Thyroid gland (tissue), 4 donors: Measurements from ENCODE around the gene SEC16B. TPM values are rescaled to one million over a fixed set of nuclear protein-coding genes. Genes with fewer than 3 reads are reported as not detected.

Experiments
- DNase-seq, 2 donors: peaks; one replicate each; pipeline ENCODE4 v3.0.0-alpha.2; 2019
- H3K27ac ChIP-seq, 3 donors: fragments of 200-600 bp; sonication (generic); 1 replicate in 2 of 3; 2 replicates in 1 of 3; pipeline ENCODE4 v1.5.1; 2016 to 2019; ENCODE audit warnings: mild to moderate bottlenecking in 1 of 3, moderate library complexity in 1 of 3
- H3K27me3 ChIP-seq: fragments of 200-600 bp; sonication (generic); one replicate; pipeline ENCODE4 v1.5.1; 2019
- H3K36me3 ChIP-seq, 2 donors: fragments of 200-600 bp; sonication (generic); one replicate each; pipeline ENCODE4 v1.5.1; 2016 to 2019
- H3K4me1 ChIP-seq, 2 donors: fragments of 200-600 bp; sonication (generic); one replicate each; pipeline ENCODE4 v1.5.1; 2017 to 2019
- H3K4me3 ChIP-seq, 3 donors: fragments of 200-600 bp; sonication (generic); replicated peaks in 1 of 3; 1 replicate in 2 of 3; 2 replicates in 1 of 3; pipeline ENCODE4 v1.5.1; 2016; ENCODE audit warnings: mild to moderate bottlenecking in 1 of 3
- H3K9me3 ChIP-seq: fragments of 200-600 bp; sonication (generic); one replicate; pipeline ENCODE4 v1.5.1; 2017
- CTCF ChIP-seq, 6 experiments: fragments of 200-600 bp in 3 of 6; fragments of 450-650 bp in 3 of 6; sonication (generic) in 3 of 6; IDR thresholded peaks; one replicate each; pipeline ENCODE4 v1.5.1; 2016 to 2019; ENCODE audit warnings: antibody characterized with exemption in 6 of 6, mild to moderate bottlenecking in 2 of 6, inconsistent platforms in 1 of 6, moderate library complexity in 1 of 6
- POLR2A ChIP-seq, 2 donors: fragments of 450-650 bp; IDR thresholded peaks; one replicate each; pipeline ENCODE4 v1.6.1; 2017; ENCODE audit warnings: antibody characterized with exemption in 2 of 2, mild to moderate bottlenecking in 2 of 2, moderate library complexity in 1 of 2
- WGBS, 2 donors: methylation state at CpG; one replicate each; pipeline ENCODE4 v1.1.5; 2017; 5-methylcytosine and 5-hydroxymethylcytosine counted together
- intact Hi-C: fragments of 100-400 bp; cut with DNase I; formaldehyde crosslinking; loops from one replicate; pipeline ENCODE4 v1.15.1; 2023
- total RNA-seq, 4 donors: library from RNA; depleted of rRNA; stranded (reverse); fragments of >200 nt; gene quantifications; one replicate each; pipeline ENCODE4 v1.2.3, GENCODE V29; 2016

Gene SEC16B
- total RNA-seq = 10 to 100 TPM in 1 of 4 donors, 1 to 10 TPM in 3; 3.8 to 12.8 (median 6.2) TPM

GRCh38 chr1:177969825-177970371 is at the start of gene SEC16B:
TSS of gene SEC16B (minus strand) at chr1:177970058. CDS start at chr1:177967981, 2,077 bp downstream.
- Histone ChIP-seq H3K36me3 (peaks cover 6 to 10% of the 10 kb centered on the region in 2 donors), H3K27ac (no peak within 1 kb of the TSS), H3K4me1 (no peaks in the 10 kb centered on the region), H3K4me3 (no peak within 1 kb of the TSS), H3K9me3 (no peaks in the 10 kb centered on the region), H3K27me3 (no peaks in the 10 kb centered on the region)
- intact Hi-C loops = no loop called here
- TF ChIP-seq CTCF (IDR thresholded peaks at IDR 0.05) (no peak), POLR2A (IDR thresholded peaks at IDR 0.05) (no peak)
- DNase-seq = no peak
- 89 to 93% methylated on average over 10 to 12 of the region's 12 CpGs for WGBS, 2 donors

- Histone ChIP-seq H3K36me3 (peaks cover 3 to 11% of the 10 kb centered on the region in 2 donors), H3K9me3 (no peaks in the 10 kb centered on the region), H3K4me3 (no peak overlapping the region), H3K27me3 (no peaks in the 10 kb centered on the region), H3K27ac (no peak overlapping the region), H3K4me1 (peaks cover 0 to under 1% of the 10 kb centered on the region in 2 donors)
- no peak for TF ChIP-seq POLR2A (IDR thresholded peaks at IDR 0.05)
- no peak for TF ChIP-seq CTCF (IDR thresholded peaks at IDR 0.05)
- no peak for DNase-seq
- intact Hi-C loops = no loop called here
- WGBS, 2 donors = 92 to 96% methylated on average over 2 of the region's 2 CpGs
These were observed 49.8 kb upstream of the SEC16B start for GRCh38 chr1:178019622-178020021.

- Histone ChIP-seq H3K27me3 (no peaks in the 10 kb centered on the region), H3K36me3 (peaks cover 3 to 11% of the 10 kb centered on the region in 2 donors), H3K4me1 (no peaks in the 10 kb centered on the region), H3K4me3 (no peak overlapping the region), H3K27ac (no peak overlapping the region), H3K9me3 (no peaks in the 10 kb centered on the region)
- intact Hi-C loops = no loop called here
- 95 to 98% methylated on average over 1 of the region's 1 CpG for WGBS, 2 donors
- TF ChIP-seq CTCF (IDR thresholded peaks at IDR 0.05) (no peak), POLR2A (IDR thresholded peaks at IDR 0.05) (no peak)
- DNase-seq = no peak
These were observed 49.4 kb upstream of the SEC16B start for GRCh38 chr1:178019208-178019607.

GRCh38 chr1:178017517-178017916 is 47.7 kb upstream of the SEC16B start:
- no peak overlapping the region for H3K27ac ChIP-seq
- intact Hi-C loops = no loop called here
- TF ChIP-seq CTCF (IDR thresholded peaks at IDR 0.05) (no peak), POLR2A (IDR thresholded peaks at IDR 0.05) (no peak)
- no peak overlapping the region for H3K4me3 ChIP-seq
- H3K4me1 ChIP-seq = no peaks in the 10 kb centered on the region
- DNase-seq = no peak
- WGBS, 2 donors = 97 to 98% methylated on average over 2 of the region's 2 CpGs
- no peaks in the 10 kb centered on the region for H3K9me3 ChIP-seq
- H3K27me3 ChIP-seq = no peaks in the 10 kb centered on the region
- H3K36me3 ChIP-seq = peaks cover 3 to 11% of the 10 kb centered on the region in 2 donors

GRCh38 chr1:178011864-178012503 is 42.1 kb upstream of the SEC16B start:
- intact Hi-C loops = no loop called here
- Histone ChIP-seq H3K4me1 (no peaks in the 10 kb centered on the region), H3K27ac (no peak overlapping the region), H3K27me3 (no peaks in the 10 kb centered on the region), H3K36me3 (peaks cover 2 to 3% of the 10 kb centered on the region in 2 donors), H3K9me3 (no peaks in the 10 kb centered on the region), H3K4me3 (no peak overlapping the region)
- no peak for DNase-seq
- 78 to 80% methylated on average over 2 of the region's 2 CpGs for WGBS, 2 donors
- TF ChIP-seq POLR2A (IDR thresholded peaks at IDR 0.05) (no peak), CTCF (IDR thresholded peaks at IDR 0.05) (no peak)
